Measurements from ENCODE around the gene STAT1.

The STAT1 gene

DNA sequence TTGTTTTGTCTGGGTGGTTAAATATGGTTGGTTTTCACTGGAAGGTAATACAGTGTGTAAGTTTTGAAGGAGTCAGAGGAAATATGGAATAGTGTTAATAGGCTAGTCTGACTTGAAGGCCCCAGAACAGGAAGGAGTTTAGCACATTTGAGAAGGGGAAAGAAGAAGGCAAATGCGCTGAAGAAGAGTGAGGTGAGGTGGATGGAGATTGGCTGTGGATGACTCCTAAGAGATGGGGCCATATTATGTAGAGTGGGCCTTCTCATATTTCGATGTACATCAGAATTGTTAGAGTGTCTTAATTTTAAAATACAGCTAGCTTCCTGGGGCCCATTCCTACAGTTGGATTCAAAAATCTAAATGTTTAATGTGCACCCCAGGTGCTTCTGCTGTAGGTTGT lies 72.4 kb downstream of the STAT1 start:
- Histone ChIP-seq H3K4me1 (ENCODE audit: control extremely low read depth in 1 of 4, control insufficient read depth in 4 of 4, insufficient read depth in 4 of 4, low read length in 3 of 4) (peaks cover 0 to 7% (median 1%) of the 10 kb centered on the region in 4 experiments), H3K27me3 (replicated peaks in 2 of 5; ENCODE audit: control insufficient read depth in 4 of 5, insufficient read depth in 5 of 5, low read length in 4 of 5) (no peaks in the 10 kb centered on the region), H3K36me3 (ENCODE audit: control insufficient read depth in 4 of 4, insufficient read depth in 4 of 4, low read length in 3 of 4) (peaks cover 0 to 5% (median 0%) of the 10 kb centered on the region in 4 experiments), H3K27ac (ENCODE audit: insufficient read depth in 1 of 2, low read depth in 1 of 2, low read length in 2 of 2, poor library complexity in 1 of 2, severe bottlenecking in 2 of 2) (no peak overlapping the region), H3K9me3 (ENCODE audit: control extremely low read depth in 1 of 5, control insufficient read depth in 4 of 5, insufficient read depth in 2 of 5, low read depth in 1 of 5, low read length in 4 of 5) (no peaks in the 10 kb centered on the region), H3K4me3 (ENCODE audit: control insufficient read depth in 1 of 7, extremely low read depth in 1 of 7, insufficient read depth in 4 of 7, low read depth in 2 of 7, low read length in 6 of 7) (no peak overlapping the region)
- DNase-seq = no peak
- CTCF ChIA-PET = no interaction called here
- POLR2A ChIA-PET = interaction anchor here (0.6 kb wide), 1 partner anchor 81 kb away, joined by 3 read pairs; no protein-coding TSS in a partner anchor
- 100% methylated on average over 2 of the region's 2 CpGs for WGBS (ENCODE audit: insufficient coverage)

DNA sequence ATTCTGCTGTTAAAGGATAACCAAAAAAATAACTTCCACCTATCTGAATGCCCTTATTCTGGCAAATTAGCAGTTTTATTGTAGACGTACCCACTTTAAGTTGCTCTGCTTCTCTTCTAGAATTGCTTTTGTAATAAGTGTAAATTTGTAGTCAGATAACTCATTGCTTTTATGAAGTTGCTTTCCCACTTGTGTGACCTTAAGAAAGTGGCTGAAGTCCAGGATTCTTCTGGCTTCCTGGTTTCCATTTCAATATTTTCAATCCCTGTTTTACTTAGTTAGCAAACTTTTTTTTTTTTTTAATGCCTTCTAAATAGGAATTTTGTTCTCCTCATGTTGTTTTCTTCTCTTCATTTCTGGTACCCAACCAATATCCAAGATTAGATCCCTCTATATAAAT lies 73.5 kb downstream of the STAT1 start:
- POLR2A ChIA-PET = no interaction called here
- no peak for DNase-seq
- CTCF ChIA-PET = no interaction called here
- H3K9me3 ChIP-seq (ENCODE audit: control extremely low read depth in 1 of 5, control insufficient read depth in 4 of 5, insufficient read depth in 2 of 5, low read depth in 1 of 5, low read length in 4 of 5) = no peaks in the 10 kb centered on the region
- peaks cover 0 to 5% (median under 1%) of the 10 kb centered on the region in 4 experiments for H3K36me3 ChIP-seq (ENCODE audit: control insufficient read depth in 4 of 4, insufficient read depth in 4 of 4, low read length in 3 of 4)
- no CpG with 5 or more reads among the region's 1 CpG for WGBS (ENCODE audit: insufficient coverage)
- no peaks in the 10 kb centered on the region for H3K27me3 ChIP-seq (replicated peaks in 2 of 5; ENCODE audit: control insufficient read depth in 4 of 5, insufficient read depth in 5 of 5, low read length in 4 of 5)
- no peak overlapping the region for H3K4me3 ChIP-seq (ENCODE audit: control insufficient read depth in 1 of 7, extremely low read depth in 1 of 7, insufficient read depth in 4 of 7, low read depth in 2 of 7, low read length in 6 of 7)
- H3K4me1 ChIP-seq (ENCODE audit: control extremely low read depth in 1 of 4, control insufficient read depth in 4 of 4, insufficient read depth in 4 of 4, low read length in 3 of 4) = no peaks in the 10 kb centered on the region
- H3K27ac ChIP-seq (ENCODE audit: insufficient read depth in 1 of 2, low read depth in 1 of 2, low read length in 2 of 2, poor library complexity in 1 of 2, severe bottlenecking in 2 of 2) = no peak overlapping the region

DNA sequence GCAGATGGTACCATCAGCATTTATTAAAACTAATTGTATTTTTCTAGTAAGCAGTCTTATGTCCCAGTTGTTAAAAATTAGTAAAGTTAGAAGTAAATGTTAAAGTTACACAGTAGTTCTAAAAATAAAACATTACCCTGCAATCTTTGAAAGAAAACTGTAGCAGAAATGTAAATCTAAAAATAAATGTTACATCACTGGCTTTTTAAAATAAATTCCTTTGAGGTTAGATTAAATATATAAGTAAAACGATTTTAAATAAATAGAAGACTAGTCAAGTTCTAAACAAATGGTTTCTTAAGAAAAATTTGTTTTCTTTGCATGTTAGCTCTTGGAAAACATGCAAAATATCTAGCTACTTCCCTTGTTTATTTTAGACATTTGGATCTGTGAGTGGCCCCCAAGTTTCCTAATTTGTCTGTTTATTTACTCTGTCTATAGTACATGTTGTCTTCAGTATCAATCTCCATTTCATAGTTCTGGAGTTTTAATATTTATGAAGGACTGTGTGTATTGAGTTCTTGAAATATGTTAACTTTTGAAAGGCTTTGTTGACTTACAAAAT lies 75.1 kb downstream of the STAT1 start:
- CTCF ChIA-PET = interaction anchor here (0.9 kb wide), 1 partner anchor 9 kb away, joined by 4 read pairs; no protein-coding TSS in a partner anchor
- Histone ChIP-seq H3K36me3 (ENCODE audit: control insufficient read depth in 4 of 4, insufficient read depth in 4 of 4, low read length in 3 of 4) (peaks cover 0 to 5% (median 3%) of the 10 kb centered on the region in 4 experiments), H3K9me3 (ENCODE audit: control extremely low read depth in 1 of 5, control insufficient read depth in 4 of 5, insufficient read depth in 2 of 5, low read depth in 1 of 5, low read length in 4 of 5) (no peaks in the 10 kb centered on the region), H3K27me3 (replicated peaks in 2 of 5; ENCODE audit: control insufficient read depth in 4 of 5, insufficient read depth in 5 of 5, low read length in 4 of 5) (no peaks in the 10 kb centered on the region), H3K4me1 (ENCODE audit: control extremely low read depth in 1 of 4, control insufficient read depth in 4 of 4, insufficient read depth in 4 of 4, low read length in 3 of 4) (no peaks in the 10 kb centered on the region), H3K4me3 (ENCODE audit: control insufficient read depth in 1 of 7, extremely low read depth in 1 of 7, insufficient read depth in 4 of 7, low read depth in 2 of 7, low read length in 6 of 7) (no peak overlapping the region), H3K27ac (ENCODE audit: insufficient read depth in 1 of 2, low read depth in 1 of 2, low read length in 2 of 2, poor library complexity in 1 of 2, severe bottlenecking in 2 of 2) (no peak overlapping the region)
- no peak for DNase-seq
- WGBS (ENCODE audit: insufficient coverage) = no CpG with 5 or more reads among the region's 1 CpG
- POLR2A ChIA-PET = interaction anchor here (0.6 kb wide), 1 partner anchor 9 kb away, joined by 3 read pairs; no protein-coding TSS in a partner anchor

DNA sequence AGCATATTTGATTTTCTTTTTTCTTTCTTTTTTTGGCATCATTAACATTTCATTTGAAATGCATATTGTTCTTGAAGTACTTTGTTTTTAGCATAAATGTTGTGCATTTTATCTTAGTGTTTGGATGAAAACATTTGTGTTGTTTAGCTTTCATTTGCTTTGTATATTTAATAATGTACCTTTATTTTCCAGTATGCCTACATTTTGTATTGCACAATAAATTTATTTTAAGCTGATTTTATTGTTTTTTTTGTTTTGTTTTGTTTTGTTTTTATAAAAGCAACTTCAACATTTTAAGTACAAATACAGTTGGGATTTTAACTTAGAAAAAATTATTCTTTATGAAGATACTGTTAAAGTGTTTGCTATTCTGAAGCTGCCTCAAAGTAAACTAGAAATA lies 78.9 kb downstream of the STAT1 start:
- CTCF ChIA-PET = interaction anchor here (1.3 kb wide), 1 partner anchor 12 kb away, joined by 4 read pairs; no protein-coding TSS in a partner anchor
- Histone ChIP-seq H3K27me3 (replicated peaks in 2 of 5; ENCODE audit: control insufficient read depth in 4 of 5, insufficient read depth in 5 of 5, low read length in 4 of 5) (no peaks in the 10 kb centered on the region), H3K27ac (ENCODE audit: insufficient read depth in 1 of 2, low read depth in 1 of 2, low read length in 2 of 2, poor library complexity in 1 of 2, severe bottlenecking in 2 of 2) (no peak overlapping the region), H3K4me1 (ENCODE audit: control extremely low read depth in 1 of 4, control insufficient read depth in 4 of 4, insufficient read depth in 4 of 4, low read length in 3 of 4) (no peaks in the 10 kb centered on the region), H3K4me3 (ENCODE audit: control insufficient read depth in 1 of 7, extremely low read depth in 1 of 7, insufficient read depth in 4 of 7, low read depth in 2 of 7, low read length in 6 of 7) (no peak overlapping the region), H3K36me3 (ENCODE audit: control insufficient read depth in 4 of 4, insufficient read depth in 4 of 4, low read length in 3 of 4) (peaks cover 7 to 23% (median 13%) of the 10 kb centered on the region in 4 experiments), H3K9me3 (ENCODE audit: control extremely low read depth in 1 of 5, control insufficient read depth in 4 of 5, insufficient read depth in 2 of 5, low read depth in 1 of 5, low read length in 4 of 5) (no peaks in the 10 kb centered on the region)
- no peak for DNase-seq
- POLR2A ChIA-PET = interaction anchor here (0.7 kb wide), 1 partner anchor 92 kb away, joined by 5 read pairs; no protein-coding TSS in a partner anchor

DNA sequence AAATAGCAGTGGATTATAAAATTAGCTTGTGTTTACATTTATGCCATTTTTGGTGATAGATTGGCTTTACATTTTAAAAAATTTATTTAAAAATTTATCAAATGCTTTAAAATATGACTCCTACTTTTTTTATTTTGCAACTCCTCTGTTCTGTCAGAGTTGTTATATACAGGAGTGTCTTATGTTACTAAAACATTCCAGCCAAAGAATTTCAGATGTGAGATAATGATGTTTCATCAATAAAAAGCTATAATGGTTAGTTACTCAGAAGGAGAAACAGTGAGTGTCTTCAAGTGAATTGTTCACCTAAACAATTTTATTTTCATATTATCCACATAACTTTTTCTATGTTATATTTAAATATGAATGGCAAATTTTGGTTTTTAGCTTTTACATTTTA lies 80.6 kb downstream of the STAT1 start:
- CTCF ChIA-PET = interaction anchor here (2.0 kb wide), 1 partner anchor 14 kb away, joined by 7 read pairs; no protein-coding TSS in a partner anchor
- no peak for DNase-seq
- POLR2A ChIA-PET = no interaction called here

DNA sequence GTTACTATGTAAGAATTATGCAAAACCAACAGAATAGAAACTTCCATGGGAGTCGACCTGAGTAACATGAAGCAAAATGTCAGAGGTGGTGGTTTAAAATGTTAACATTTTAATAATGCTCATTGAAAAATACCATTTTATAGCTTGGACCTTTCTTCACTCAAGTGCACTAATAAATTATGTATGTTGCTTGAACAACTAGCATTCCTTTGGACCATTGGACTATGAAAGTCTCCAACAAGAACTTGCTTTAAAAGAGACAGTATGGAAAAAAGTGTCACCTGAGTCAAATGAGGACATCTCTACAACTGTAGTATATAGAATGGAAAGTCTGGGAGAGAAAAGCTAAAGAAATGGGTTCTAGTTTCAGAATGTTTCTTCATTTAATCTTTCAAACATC lies 81.5 kb downstream of the STAT1 start:
- Histone ChIP-seq H3K4me3 (ENCODE audit: control insufficient read depth in 1 of 7, extremely low read depth in 1 of 7, insufficient read depth in 4 of 7, low read depth in 2 of 7, low read length in 6 of 7) (no peak overlapping the region), H3K27me3 (replicated peaks in 2 of 5; ENCODE audit: control insufficient read depth in 4 of 5, insufficient read depth in 5 of 5, low read length in 4 of 5) (no peaks in the 10 kb centered on the region), H3K4me1 (ENCODE audit: control extremely low read depth in 1 of 4, control insufficient read depth in 4 of 4, insufficient read depth in 4 of 4, low read length in 3 of 4) (no peaks in the 10 kb centered on the region), H3K36me3 (ENCODE audit: control insufficient read depth in 4 of 4, insufficient read depth in 4 of 4, low read length in 3 of 4) (peaks cover 9 to 33% (median 19%) of the 10 kb centered on the region in 4 experiments), H3K9me3 (ENCODE audit: control extremely low read depth in 1 of 5, control insufficient read depth in 4 of 5, insufficient read depth in 2 of 5, low read depth in 1 of 5, low read length in 4 of 5) (no peaks in the 10 kb centered on the region), H3K27ac (ENCODE audit: insufficient read depth in 1 of 2, low read depth in 1 of 2, low read length in 2 of 2, poor library complexity in 1 of 2, severe bottlenecking in 2 of 2) (no peak overlapping the region)
- ChIA-PET CTCF (interaction anchor here (2.0 kb wide), 1 partner anchor 15 kb away, joined by 7 read pairs; no protein-coding TSS in a partner anchor), POLR2A (interaction anchor here (0.6 kb wide), 1 partner anchor 10 kb away, joined by 3 read pairs; no protein-coding TSS in a partner anchor)
- no peak for DNase-seq
- no CpG with 5 or more reads among the region's 1 CpG for WGBS (ENCODE audit: insufficient coverage)

More for the DNA sequence above, 80.6 kb downstream of the STAT1 start:
- H3K4me1 ChIP-seq (ENCODE audit: control extremely low read depth in 1 of 4, control insufficient read depth in 4 of 4, insufficient read depth in 4 of 4, low read length in 3 of 4) = no peaks in the 10 kb centered on the region
- no peak overlapping the region for H3K4me3 ChIP-seq (ENCODE audit: control insufficient read depth in 1 of 7, extremely low read depth in 1 of 7, insufficient read depth in 4 of 7, low read depth in 2 of 7, low read length in 6 of 7)
- no peak overlapping the region for H3K27ac ChIP-seq (ENCODE audit: insufficient read depth in 1 of 2, low read depth in 1 of 2, low read length in 2 of 2, poor library complexity in 1 of 2, severe bottlenecking in 2 of 2)
- peaks cover 9 to 29% (median 16%) of the 10 kb centered on the region in 4 experiments for H3K36me3 ChIP-seq (ENCODE audit: control insufficient read depth in 4 of 4, insufficient read depth in 4 of 4, low read length in 3 of 4)
- H3K9me3 ChIP-seq (ENCODE audit: control extremely low read depth in 1 of 5, control insufficient read depth in 4 of 5, insufficient read depth in 2 of 5, low read depth in 1 of 5, low read length in 4 of 5) = no peaks in the 10 kb centered on the region
- H3K27me3 ChIP-seq (replicated peaks in 2 of 5; ENCODE audit: control insufficient read depth in 4 of 5, insufficient read depth in 5 of 5, low read length in 4 of 5) = no peaks in the 10 kb centered on the region

DNA sequence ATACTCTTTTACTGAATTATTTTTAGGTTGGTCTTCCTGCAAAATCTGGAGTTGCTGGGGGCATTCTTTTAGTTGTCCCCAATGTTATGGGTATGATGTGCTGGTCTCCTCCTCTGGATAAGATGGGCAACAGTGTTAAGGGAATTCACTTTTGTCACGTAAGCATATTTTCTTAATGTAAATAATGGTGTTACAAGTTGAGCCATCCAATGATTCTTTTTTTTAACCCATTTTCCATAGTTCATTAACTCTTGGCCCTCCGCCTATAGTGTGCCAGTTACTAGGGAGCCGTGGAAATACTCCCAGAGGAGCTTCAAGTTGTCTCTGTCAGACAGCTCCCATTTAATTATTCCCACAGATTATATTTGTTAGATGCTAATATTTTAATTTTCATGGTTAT lies 83.6 kb downstream of the STAT1 start:
- WGBS (ENCODE audit: insufficient coverage) = no CpG with 5 or more reads among the region's 3 CpGs
- Histone ChIP-seq H3K27ac (ENCODE audit: insufficient read depth in 1 of 2, low read depth in 1 of 2, low read length in 2 of 2, poor library complexity in 1 of 2, severe bottlenecking in 2 of 2) (no peak overlapping the region), H3K36me3 (ENCODE audit: control insufficient read depth in 4 of 4, insufficient read depth in 4 of 4, low read length in 3 of 4) (peaks cover 12 to 46% (median 30%) of the 10 kb centered on the region in 4 experiments), H3K27me3 (replicated peaks in 2 of 5; ENCODE audit: control insufficient read depth in 4 of 5, insufficient read depth in 5 of 5, low read length in 4 of 5) (no peaks in the 10 kb centered on the region), H3K4me3 (ENCODE audit: control insufficient read depth in 1 of 7, extremely low read depth in 1 of 7, insufficient read depth in 4 of 7, low read depth in 2 of 7, low read length in 6 of 7) (no peak overlapping the region), H3K9me3 (ENCODE audit: control extremely low read depth in 1 of 5, control insufficient read depth in 4 of 5, insufficient read depth in 2 of 5, low read depth in 1 of 5, low read length in 4 of 5) (no peaks in the 10 kb centered on the region), H3K4me1 (ENCODE audit: control extremely low read depth in 1 of 4, control insufficient read depth in 4 of 4, insufficient read depth in 4 of 4, low read length in 3 of 4) (no peaks in the 10 kb centered on the region)
- ChIA-PET CTCF (interaction anchor here (0.7 kb wide), 1 partner anchor 15 kb away, joined by 3 read pairs; no protein-coding TSS in a partner anchor), POLR2A (no interaction called here)
- DNase-seq = no peak
